Limb (tissue), 2 donors: Measurements from ENCODE around the gene LYSMD2.
A peak's percentile ranks its signal among the peaks of the same experiment; 100 is the strongest.

ENCODE experiments used
- DNase-seq, 2 donors: peaks; one replicate each; pipeline ENCODE4 v3.0.0-alpha.2; 2016; ENCODE audit errors: extremely low spot score in 2 of 2

LYSMD2 gene

DNA sequence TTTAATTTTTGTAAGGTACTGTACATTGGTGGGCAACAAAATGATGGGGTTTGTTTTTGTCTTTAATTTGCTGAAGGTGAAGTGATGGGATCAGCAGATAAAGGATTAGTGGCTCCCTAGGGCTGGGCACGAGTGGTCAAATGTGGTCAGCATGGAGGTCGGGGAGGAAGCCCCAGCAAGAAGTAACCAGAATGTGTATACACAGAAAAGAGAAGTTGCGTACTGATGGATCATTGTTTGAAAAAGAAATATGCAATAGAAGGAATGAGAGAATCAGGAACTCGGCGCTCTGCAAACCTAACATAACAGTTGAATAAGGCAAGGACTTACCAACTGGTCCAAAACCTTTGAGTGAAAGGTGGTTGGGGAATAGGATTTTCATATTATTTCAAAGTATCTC lies 15.4 kb upstream of the LYSMD2 start:
- no peak for DNase-seq

DNA sequence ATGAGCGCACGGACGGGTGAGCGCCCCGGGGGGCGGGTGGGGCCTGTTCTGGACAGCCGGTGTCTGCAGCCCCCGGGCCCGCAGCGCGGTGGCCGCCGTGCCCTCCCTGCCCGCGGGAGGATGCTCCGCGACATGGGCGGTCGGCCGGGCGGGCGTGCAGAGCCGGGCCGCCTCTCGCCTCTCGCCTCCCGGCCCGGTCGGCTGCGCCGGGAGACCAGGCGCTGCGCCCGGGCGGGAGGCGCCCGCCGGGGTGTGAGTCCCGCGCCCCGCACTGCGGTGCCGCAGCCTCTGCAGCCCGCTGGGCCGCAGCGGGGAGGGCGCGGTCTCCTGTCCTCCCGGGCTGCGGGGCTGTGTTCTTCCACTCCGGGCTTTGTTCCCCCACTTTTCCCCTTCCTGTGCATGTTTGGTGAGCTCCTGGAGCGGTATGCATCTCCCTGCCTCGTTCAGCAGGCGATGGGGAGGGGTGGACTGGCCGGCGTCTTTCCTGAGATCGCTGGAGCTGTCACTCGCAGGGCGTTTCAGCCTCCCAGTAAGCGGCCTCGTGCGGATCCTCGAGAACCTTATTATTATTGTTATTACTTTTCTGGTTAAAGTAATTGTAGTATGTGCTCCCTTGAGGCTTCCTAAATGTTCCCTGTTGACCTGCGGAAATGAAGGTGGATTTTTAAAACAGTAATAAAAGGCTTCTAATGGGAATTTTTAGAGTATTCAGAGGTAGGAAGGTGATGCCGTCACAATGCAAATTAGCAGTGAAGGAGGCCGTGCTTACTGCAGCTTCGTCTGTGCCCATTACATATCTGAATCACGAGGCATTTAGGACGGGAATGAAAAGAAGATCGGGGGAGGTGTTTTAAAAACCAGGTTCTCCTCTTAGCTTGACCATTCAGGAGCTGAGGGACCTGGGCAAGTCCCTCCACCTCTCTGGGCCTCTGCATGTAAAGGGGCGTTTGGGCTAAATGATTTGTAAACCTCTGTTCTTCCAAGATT lies 14.5 kb upstream of the LYSMD2 start:
- DNase-seq, result peak; percentile 5 to 59

DNA sequence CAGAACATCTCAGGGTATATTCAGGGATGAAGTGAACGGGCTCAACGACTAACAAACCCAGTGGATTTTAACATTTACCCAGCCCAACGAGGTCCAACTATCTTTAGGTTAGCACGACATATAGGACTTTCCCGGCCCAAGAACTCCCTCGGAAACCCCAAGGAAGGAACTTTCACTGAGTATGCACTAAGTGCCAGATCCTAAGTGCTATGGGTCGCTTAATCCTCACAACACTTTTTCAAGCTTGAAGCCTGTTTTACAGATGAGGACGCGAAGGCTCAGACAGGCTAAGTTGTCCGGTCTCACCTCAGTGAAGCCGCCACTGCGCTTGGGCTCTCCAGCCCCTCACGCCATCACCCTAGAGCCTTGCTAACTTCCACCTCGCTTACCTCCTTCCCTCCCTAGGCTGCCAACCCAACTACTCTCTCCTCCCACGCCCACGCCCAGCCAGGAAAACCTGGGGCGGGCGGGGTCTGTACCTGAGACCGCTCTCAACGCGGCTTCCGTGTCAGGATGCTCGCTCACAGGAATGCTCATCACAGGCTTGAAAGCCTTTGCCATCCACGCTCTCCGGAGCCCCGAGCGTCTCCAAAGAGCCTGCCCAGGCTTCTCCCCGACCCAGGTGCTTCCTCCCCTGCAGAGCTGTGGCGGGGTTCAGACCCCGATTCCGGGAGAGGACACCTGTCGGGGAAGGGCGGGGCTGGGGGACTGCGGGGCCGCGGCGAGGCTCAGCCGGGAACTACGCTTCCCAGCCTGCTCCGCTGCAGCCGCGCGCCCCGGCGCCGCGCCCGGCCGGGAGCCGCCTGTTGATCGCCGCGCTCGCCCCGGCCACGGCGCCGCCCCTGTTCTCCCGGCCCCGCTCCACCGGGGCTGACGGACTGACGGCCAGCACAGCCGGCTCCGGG lies 13.6 kb upstream of the LYSMD2 start, which contains the start of gene TMOD2:
Gene TMOD2 (plus strand): TSS at position 806 of the 905 bp plus-strand sequence. CDS start 14,845 bp downstream, outside the sequence.
- DNase-seq, result peak; percentile 18 to 76

GRCh38 chr15:51750186-51750585 lies 12.7 kb upstream of the LYSMD2 start:
- DNase-seq, result no peak

- no peak for DNase-seq
Measured at GRCh38 chr15:51749307-51749706, 11.9 kb upstream of the LYSMD2 start.

GRCh38 chr15:51739061-51739712 lies 1.7 kb upstream of the LYSMD2 start:
- no peak for DNase-seq

GRCh38 chr15:51738553-51738952 lies 1.1 kb upstream of the LYSMD2 start:
- no peak for DNase-seq

DNA sequence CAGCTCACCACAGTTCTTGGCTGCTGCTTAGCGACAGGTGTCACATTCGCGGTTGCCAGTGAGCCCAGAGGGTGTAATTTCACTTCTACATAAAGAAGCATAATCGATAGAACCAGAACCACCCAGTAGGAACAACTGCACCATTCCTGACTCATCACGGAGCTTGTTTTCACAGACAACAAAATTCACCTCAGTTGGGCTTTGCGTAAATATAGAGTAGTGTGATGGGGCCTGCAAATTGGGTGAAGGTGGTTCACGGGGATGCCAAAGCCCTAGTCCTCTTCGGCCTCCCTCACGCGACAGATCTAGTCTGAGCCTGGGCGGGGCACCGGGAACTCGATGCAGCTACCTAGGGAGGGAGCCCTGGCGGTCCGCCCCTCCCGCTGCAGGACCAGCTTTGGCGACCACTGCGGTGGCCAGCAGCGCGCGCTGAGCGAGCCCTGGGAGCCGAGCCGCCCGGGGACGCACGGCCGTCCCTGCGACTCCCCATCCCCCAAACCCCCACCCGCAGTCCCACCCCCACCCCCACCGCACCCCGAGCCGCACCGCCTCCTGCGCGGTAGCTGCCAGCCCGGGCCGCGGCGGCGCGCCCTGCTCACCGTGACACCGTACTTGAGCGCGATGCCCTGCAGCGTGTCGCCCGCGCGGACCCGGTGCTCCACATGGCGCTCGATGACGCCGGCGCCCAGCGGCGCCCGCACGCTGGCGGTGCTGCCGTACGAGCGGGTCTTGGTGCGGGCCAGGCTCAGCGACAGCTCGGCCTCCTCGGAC lies 519 bp downstream of the LYSMD2 start:
- DNase-seq, result no peak

- no peak for DNase-seq
Measured at GRCh38 chr15:51736069-51736468, 1.4 kb downstream of the LYSMD2 start.

GRCh38 chr15:51735228-51736010 lies 2.0 kb downstream of the LYSMD2 start:
- DNase-seq, result no peak

- no peak for DNase-seq
Measured at GRCh38 chr15:51732646-51733045, 4.8 kb downstream of the LYSMD2 start.

DNA sequence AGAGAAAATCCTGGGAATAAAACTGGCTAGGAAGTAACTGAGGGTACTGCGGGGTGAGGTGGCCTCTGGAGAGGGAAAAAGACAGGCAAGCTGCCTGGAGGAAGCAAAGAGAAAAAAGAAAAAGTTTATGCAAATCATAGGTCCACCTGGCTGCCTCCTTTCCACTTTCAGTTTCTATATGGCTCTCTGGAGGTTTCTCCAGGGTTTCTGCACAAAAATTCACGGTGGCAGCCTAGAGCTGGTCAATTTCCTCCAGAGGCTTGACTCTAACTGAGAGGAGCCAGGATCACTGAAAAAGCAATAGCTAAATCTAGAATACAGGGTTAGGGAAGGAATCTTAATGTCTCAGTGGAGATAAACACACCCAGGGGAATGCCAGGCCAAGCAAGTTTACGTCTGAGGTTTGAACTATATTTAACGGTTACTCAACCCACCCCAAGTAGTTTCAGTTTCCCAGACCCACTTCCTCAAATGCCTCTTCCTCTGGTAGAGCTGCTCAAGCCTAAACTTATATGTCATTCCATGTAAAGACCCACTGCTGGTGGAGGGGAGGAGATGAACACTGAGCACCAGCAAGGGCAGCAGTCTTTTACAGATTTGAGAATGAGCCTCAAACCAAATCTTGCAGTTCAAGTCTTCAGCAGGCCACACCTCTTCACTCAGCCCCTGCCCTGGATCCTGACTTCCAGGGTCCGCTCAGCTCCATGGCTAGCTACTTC lies 5.7 kb downstream of the LYSMD2 start:
- no peak for DNase-seq

- DNase-seq, result no peak
Measured at GRCh38 chr15:51727141-51727897, 10.1 kb downstream of the LYSMD2 start.

DNA sequence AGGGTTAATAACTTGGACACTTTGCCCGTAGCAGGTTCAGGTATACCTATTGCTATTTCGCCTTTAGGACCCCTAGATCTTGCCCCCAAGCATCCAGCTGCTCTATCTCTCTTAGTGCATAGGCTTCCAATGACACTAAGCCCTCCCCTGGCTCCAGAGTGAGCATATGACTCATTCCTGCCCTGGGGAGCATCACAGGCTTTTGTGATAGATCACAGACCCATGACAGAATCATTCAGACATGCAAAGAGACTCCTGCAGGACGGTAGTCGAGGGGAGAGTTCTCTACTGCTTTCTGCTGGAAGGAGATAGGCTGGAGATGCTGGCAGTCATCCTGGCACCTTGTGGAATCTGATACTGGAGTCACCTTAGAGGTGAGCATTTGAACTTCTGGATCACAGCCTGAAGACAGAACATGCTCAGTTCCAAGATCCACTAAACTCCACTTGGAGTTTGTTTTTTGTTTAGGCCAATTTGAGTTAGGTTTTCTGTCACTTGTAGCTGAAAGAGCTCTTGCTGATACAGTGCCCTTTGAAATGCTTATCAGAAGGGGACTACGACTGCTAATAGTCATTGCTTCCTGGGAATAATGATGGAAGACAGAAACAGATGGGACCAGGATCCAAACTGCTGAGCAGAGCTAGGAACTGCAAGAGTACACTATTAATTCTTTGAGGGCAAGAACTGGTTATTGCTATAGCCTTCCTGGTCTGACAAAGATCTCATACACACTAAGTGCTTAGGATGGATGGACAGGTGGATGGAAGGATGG lies 11.0 kb downstream of the LYSMD2 start:
- no peak for DNase-seq

- no peak for DNase-seq
Measured at GRCh38 chr15:51724673-51725072, 12.8 kb downstream of the LYSMD2 start.

DNA sequence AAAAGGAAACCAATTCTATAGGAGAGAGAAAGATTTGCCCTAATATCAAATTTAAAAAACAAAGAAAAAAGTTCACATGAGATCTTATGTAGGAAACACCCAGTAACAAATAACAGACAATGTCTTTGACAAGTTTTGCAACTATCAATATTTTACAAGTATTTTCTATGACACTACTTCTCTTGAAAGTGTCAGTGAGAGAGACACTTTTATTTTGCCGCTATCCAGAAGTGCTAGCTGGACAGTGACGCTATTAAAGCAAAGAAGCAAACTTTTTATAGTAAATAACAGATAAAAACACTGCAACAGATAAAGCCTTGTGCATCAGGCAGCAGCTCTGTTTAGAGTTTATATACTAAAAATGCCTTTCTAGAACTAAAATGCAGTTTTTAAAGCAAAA lies 13.3 kb downstream of the LYSMD2 start:
- no peak for DNase-seq

- no peak for DNase-seq
Measured at GRCh38 chr15:51721199-51721960, 16.1 kb downstream of the LYSMD2 start.
